ENCODE results near the gene HSPB7.

HSPB7 gene

GRCh38 chr1:15965228-15965767, 52.5 kb downstream of the HSPB7 start:
- no peak for TF ChIP-seq CTCF (IDR thresholded peaks at IDR 0.05; ENCODE audit: control insufficient read depth, extremely low read depth, insufficient read depth)
- DNase-seq (ENCODE audit: low read depth), result no peak
- no peak overlapping the region for H3K4me3 ChIP-seq (ENCODE audit: low read depth, low read length)
